Stimulated activated CD8-positive, alpha-beta memory T cell treated with anti-CD3 and anti-CD28 coated beads, Interleukin-7, amount 100 ng/mL, for 1 hour (primary cell): Measurements from ENCODE around the gene NOLC1.
"Not testable (repeated sequence)": the region's sequence is repeated elsewhere in the genome, so short reads cannot be mapped to it uniquely, and the experiment has no call there.

Source experiments
- DNase-seq, 2 donors: peaks; one replicate each; pipeline ENCODE4 v3.0.0-alpha.2; 2020; ENCODE audit warnings: low read depth in 2 of 2

The NOLC1 gene

DNA sequence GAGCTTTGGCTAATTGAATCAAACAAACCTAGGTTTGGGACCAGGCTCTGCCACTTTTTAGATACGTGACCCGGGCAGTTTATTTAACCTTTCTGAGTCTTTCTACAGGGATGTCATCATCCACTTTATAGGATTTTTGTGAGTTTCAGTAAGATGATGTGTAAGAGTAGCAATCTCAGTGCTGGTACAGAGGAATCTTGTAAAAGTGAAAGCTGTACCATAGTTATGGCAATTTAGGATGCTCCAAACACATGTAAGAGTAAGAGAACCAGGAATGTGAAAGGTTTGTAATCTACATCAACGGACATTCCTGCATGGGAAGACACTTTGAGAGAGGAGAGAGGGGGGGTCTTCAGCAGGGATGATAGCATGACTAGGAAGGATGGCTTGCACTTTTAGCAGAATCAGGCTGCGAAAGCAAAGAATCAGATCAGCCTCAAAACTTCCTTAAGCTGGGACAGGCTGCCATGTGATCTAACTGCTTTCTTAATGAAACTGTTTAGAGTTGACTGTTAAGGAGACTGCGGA, 968 bp downstream of the NOLC1 start:
- no peak for DNase-seq

DNA sequence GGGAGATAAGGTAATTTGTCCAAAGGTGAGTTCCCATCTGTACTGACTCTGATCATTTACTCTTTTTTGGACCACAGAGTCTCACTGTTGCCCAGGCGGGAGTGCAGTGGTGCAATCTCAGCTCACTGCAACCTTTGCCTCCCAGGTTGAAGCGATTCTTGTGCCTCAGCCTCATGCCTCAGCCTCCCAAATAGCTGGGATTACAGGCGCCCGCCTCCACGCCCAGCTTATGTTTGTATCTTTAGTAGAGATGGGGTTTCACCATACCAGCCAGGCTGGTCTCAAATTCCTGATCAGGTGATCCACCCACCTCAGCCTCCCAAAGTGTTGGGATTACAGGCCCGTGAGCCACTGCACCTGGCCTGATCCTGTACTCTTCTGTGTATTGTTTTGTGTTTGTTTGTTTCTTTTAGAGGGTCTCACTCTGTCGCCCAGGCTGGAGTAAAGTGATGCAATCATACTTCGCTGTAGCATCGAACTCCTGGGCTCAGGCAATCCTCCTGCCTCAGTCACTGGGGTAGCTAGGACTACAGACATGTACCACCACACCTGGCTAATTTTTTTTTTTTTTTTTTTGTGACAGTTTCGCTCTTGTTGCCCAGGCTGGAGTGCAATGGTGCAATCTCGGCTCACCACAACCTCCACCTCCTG, 2.4 kb downstream of the NOLC1 start:
- DNase-seq: no peak

DNA sequence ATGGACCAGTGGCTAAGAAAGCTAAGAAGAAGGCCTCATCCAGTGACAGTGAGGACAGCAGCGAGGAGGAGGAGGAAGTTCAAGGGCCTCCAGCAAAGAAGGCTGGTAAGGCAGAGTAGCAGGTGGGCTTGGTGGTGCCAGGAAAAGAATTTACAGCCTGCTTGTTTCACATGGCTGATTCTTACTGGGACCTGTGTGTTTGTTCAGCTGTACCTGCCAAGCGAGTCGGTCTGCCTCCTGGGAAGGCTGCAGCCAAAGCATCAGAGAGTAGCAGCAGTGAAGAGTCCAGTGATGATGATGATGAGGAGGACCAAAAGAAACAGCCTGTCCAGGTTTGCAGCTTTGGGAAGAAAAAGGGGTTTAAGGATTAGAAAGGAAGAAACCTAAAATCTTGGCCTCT, 5.0 kb downstream of the NOLC1 start:
- DNase-seq: no peak

DNA sequence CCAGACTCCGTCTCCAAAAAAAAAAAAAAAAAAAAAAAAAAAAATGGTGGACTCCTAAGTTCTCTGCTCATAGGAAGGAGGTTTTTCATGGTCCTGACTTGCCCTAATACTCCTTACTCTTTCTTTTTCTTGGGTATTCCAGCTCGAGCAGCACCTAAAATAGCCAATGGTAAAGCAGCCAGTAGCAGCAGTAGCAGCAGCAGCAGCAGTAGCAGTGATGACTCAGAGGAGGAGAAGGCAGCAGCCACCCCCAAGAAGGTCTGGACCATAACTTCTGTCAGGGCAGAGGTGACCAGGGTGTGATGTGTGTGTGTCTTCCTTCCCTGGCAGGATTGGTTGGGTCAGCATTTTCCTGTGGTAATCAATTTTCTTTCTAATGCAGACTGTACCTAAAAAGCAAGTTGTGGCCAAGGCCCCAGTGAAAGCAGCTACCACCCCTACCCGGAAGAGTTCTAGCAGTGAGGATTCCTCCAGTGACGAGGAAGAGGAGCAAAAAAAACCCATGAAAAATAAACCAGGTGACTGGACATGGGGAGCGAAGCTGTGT, 6.9 kb downstream of the NOLC1 start:
- DNase-seq: no peak

DNA sequence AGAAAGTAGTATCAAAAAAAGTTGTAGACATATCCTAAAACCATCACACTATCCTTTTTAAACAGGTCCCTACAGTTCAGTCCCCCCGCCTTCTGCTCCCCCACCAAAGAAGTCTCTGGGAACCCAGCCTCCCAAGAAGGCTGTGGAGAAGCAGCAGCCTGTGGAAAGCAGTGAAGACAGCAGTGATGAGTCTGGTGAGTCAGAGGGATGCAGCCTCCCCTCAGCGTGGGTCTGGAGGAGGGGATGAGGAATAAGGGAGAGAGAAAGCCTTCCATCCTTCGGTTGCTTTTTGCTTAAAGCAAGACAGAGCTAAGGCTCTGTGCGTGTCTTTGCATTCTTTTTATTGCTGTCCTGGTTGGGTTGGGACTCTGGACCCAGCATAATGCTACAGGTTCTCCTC, 7.6 kb downstream of the NOLC1 start:
- DNase-seq: no peak

DNA sequence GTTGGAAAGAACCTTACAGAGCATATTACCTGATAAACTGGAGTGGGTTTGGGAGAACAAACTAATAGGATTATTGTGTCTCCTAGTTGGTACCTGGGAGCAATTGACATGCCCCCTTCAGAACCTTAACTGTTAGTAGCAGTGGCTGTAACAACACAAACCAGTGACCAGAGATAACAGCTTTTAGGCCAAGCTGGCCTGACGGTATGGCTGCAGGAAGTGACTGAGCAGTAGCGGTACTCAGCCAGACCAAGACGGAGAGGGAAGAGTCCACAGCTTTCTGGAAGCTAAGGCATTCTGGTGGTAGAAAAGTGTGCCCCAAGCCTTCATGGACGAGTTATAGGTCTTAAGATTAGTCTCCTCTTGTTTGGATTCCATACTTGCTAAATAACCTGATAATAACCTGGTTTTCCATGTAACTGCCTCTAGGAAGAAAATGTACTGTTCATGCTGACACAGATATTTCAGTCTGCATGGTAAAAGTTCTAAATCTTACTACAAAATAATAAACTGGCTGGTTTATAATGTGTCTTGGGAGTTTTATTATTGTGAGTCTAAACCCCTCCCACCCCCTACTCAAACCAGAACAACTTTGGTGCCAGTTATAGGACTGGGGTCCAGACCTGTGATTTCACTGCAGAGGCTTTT, 11.3 kb downstream of the NOLC1 start:
- DNase-seq: no peak

DNA sequence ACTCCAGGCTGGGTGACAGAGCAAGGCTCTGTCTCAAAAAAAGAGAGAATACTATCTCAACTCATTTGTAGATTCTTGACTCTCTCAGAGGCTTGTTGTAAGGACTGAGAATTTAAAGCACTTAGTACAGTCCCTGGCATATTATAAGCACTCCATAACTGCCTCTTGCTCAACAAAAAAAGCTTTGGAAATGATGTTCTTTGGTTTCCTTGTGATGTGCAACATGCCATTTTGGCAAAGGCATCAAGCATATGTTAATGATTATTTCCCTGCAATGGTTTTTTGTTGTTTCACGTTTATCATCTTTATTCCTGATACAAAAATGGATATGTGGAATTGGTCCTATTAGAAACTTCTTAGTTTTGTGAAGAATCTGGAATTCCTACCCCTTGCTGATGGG, 15.7 kb downstream of the NOLC1 start:
- DNase-seq: no peak

DNA sequence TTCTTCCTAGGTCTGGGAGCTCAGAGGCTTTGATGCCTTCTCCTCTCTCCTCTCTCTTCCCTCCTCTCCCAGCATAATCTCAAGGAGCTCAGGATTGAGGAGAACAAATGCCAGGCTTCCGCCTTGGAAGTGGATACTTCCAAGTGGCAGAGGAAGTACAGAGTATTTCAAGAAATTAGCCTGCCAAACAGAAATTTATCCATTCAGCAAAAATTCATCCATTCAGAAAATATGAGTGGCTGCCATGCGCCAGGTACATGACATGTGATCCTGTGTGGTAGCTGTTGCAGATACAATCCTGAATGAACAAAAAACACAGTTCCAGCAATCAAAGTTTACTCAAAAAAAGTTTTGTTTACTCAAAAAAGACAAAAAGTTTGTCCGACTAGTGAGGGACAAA, 18.4 kb downstream of the NOLC1 start:
- no peak for DNase-seq

DNA sequence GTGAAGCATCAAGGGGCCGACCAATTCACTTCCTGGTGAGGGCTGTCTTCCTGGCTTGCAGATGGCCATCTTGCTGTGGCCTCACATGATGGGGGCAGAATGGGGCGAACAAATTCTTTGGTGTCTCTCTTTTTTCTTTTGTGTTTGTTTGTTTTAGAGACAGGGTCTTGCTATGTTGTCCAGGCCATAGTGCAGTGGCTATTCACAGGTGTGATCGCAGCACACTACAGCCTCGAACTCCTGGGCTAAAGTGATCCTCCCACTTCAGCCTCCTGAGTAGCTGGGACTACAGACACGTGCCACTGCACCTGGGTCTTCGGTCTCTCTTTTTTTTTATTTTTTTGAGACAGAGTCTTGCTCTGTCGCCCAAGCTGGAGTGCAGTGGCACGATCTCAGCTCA, 20.1 kb downstream of the NOLC1 start:
- no peak for DNase-seq

DNA sequence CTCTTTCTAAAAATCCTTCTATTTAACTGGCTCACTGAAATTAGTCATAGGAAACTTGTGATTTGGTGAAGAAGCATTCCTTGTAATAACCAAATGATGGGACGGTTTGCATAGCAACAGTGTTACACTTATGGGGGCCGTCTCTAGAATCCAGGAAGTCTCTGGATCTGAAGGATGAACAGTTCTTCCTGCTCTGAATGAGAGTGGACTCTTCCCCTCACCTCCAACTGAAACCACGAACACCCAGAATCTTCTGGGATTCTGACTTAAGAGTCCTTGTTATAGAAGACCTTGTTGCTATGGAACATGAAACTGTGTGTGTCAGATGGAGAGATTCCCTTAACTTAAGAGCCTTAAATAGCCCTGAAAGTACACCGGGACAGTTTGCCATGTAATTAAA, 23.2 kb downstream of the NOLC1 start:
- no peak for DNase-seq

DNA sequence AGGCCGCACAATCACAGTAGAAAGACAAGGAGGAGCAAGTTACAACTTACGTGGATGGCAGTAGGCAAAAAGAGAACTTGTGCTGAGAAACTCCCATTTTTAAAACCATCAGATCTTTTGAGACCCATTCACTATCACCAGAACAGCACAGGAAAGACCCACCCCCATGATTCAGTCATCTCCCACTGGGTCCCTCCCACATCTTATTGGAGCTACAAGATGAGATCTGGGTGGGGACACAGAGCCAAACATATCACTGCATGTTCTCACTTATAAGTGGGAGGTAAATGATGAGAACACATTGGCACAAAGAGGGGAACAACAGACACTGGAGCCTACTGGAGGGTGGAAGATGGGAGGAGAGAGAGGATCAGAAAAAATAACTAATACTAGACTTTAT, 32.4 kb downstream of the NOLC1 start:
- no peak for DNase-seq

DNA sequence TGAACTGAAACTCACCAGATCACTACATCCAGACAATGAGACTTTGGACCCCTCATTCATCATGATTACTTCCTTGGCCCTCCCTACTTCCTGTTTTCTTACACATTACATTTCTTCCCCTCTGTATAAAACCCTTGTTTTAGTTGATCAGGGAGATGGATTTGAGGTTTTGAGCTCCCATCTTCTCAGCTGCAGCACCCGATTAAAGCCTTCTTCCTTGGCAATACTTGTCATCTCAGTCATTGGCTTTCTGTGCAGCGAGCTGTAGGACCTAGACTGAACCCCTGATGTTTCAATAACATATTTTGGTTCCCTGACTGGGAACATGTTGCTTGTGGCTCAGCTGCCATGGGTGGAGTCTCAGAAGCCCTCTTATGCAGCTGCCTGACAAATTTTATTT, 33.1 kb downstream of the NOLC1 start:
- no peak for DNase-seq

DNA sequence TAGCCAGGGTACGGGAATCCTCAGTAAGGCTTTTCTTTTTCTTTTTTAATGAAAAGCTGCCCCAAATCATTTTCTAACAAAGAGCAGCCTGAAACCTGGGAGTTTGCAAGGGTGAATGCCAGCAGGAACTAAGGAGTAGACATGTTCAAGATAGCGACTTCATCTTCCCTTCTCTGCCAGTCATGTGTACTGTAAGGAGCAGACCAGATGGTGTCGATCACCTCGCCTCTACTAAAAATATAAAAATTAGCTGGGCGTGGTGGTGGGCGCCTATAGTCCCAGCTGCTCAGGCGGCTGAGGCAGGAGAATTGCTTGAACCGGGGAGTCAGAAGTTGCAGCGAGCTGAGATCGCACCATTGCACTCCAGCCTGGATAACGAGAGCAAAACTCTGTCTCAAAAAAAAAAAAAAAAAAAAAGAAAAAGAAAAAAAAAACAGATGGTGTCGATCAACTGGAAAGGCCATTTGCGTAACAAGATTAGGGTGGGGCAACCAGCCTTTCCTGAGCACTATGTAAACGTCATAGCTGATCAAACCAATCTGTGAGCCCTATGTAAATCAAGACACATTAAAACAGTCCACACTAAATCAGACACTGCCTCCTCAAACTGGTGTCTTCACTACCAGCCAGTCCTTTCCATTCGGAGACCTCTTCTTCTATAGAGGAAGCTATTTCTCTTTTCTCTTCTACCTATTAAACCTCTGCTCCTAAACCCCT, 33.8 kb downstream of the NOLC1 start:
- no peak for DNase-seq

DNA sequence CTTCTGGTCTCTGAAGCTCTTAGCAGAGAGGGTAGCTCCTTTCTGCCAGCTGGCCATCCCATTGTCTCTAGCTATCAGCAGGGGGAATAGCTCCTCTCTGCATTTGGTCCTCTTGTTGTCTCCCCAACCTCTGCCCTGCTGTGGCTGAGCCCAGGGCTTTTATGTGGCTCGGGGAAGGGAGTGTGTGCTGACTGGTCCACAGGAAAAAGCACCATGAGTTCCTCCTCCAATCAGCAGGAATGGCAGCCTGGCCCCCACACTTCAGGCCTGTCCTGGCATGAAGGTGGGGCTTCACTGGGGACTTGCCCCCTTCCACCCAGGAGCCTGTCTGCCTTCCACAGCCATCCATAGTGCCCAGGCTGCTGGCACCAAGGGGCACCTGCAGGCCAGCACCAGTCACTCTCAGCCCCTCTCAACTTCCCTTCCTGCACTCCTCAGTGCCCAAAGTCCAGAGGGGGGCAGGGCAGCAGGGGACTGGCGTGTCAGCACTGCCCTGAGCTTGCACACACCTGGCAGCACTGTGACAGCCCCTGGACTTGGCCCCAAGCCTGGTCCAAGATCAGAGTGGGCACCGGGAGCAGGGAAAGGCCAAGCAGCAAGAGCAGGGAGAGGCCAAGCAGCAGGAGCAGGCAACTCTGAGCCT, 36.2 kb downstream of the NOLC1 start:
- DNase-seq: no peak

DNA sequence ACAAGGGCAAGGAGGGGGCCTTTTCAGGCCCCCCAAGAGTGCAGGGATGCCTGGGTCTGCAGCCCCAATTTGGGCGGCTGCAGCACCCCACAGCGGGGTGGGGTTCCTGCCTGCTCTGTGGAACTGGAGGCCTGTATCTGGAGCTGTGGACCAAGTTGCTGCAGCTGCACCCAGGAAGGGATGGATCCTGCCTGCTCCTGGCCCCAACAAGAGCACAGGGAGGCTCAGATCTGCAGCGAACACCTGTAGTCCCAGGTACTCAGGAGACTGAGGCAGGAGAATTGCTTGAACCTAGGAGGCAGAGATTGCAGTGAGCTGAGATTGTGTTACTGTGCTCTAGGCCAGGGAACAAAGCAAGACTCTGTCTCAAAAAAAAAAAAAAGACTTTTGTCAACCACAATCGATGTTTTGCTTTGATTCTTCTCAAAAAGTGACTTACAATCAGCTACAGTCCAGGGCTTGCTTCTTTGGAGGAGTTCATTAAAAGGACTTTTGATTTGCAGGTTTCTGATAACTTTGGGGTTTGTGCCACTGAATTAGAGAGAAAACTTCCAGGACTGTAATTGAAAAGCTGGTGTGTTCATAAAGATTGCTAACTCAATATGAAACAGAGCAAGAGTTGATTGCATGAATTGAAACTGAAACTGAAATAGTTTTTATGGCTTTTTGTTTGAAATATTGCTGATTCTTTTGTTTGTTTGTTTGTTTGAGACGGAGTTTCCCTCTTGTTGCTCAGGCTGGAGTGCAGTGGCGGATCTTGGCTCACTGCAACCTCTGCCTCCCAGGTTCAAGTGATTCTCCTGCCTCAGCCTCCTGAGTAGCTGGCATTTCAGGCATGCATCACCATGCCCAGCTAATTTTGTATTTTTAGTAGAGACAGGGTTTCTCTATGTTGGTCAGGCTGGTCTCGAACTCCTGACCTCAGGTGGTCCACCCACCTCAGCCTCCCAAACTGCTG, 37.0 kb downstream of the NOLC1 start:
- not testable (repeated sequence) for DNase-seq

DNA sequence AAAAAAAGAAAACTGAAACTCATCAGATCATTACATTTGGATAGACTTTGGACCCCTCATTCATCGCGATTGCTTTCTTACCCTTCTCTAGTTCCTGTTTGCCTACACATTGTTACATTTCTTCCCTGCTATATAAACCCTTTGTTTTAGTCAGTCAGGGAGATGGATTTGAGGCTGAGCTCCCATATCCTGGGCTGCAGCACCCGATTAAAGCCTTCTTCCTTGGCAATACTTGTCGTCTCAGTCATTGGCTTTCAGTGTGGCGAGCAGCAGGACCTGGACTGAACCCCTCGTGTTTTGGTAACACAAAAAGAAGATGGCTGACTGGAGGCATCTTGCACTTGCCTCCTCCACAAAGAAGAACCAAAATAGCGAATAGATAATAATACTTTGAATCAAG, 39.8 kb downstream of the NOLC1 start:
- no peak for DNase-seq

DNA sequence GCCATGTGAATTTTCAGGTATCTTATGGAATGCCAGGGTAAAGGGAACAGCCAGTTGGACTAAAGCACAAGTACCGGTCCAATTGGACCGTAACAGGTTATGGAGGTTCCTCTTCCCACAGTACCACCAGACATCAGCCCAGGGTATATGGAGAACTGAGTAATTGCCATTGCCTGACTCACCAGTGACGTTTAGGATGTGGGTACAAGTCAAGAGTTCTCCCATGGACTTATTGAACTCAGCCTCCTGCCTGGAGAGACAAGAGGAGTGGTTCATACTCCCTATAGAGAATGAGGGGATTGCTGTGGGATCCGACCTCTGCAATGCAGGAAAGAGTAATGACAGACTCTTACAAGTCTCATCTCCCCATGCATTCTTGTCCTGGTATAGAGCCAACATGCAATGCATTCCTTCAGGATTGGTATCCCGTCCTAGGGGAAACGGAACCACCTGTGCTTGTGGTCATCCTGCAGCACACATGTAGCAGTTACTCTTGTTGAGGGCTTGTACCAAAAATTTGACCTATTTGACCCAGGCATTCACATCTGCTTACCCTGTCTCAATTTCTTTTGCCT, 43.2 kb downstream of the NOLC1 start:
- DNase-seq: no peak

DNA sequence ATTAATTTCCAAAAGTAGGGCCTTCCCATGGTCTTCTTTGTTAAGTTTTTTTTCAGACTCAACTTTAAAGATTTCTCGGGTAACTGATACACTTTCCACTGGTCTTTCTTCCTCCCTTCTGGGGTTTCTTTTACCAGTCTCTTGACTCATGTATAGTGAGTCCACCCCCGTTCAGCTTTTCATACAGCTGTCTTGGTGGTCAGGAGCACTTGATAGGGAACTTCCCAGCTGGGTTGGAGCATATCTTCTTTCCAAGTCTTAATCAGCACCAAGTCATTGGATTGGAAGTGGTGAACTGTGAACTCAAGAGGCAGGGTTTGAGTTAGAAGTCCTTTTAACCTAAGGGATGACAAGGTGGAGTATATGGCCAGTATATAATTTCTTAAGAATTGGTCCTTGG, 44.7 kb downstream of the NOLC1 start:
- DNase-seq: no peak

DNA sequence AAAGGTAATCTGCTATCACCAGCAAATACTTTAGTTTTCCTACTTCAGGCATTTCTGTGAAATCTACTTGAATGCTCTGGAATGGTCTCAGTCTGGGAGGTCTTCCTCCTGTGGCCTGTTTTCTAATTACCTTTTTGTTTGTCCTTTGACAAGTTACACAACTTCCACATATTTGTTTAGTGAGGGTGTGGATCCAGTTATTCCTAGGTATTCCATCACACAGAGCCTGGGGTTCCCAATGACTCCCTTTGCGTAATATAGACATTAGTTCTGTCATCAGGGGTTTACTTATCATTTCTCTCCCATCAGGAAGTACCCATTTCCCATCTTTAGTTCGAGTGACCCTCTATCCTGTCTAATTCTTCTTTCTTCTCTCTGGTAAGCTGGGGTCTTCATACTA, 45.8 kb downstream of the NOLC1 start:
- DNase-seq: no peak

DNA sequence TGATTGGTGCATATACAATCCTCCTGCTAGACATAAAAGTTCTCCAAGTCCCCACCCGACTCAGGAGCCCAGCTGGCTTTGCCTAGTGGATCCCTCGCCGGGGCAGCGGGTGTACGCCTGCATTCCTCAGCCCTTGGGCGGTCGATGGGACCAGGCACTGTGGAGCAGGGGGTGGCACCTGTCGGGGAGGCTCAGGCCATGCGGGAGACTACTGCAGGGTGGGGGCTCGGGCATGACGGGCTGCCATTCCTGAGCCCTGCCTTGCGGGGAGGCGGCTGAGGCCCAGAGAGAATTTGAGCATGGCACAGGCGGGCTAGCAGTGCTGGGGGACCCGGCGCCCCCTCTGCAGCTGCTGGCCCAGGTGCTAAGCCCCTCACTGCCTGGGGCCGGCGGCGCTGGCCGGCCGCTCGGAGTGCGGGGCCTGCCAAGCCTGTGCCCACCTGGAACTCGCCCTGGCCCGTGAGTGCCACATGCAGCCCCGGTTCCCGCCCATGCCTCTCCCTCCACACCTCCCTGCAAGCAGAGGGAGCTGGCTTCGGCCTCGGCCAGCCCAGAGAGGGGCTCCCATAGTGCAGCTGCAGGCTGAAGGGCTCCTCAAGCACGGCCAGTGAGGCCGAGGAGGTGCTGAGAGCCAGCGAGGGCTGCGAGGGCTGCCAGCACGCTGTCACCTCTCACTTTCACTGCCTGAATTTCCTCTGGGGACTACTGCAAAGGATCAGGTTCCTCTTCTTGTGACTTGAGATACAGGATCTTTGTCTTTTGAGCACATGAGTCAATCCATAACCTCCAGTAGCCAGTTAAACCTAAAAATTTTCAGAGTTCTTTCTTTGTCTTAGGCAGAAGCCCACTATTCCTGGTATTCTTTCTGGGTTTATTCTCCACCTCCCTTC, 48.8 kb downstream of the NOLC1 start:
- DNase-seq: no peak
